Measurements from ENCODE around the gene CDK11A.
A peak's percentile ranks its signal among the peaks of the same experiment; 100 is the strongest.
"Not testable (repeated sequence)": the region's sequence is repeated elsewhere in the genome, so short reads cannot be mapped to it uniquely, and the experiment has no call there.

Gene CDK11A

DNA sequence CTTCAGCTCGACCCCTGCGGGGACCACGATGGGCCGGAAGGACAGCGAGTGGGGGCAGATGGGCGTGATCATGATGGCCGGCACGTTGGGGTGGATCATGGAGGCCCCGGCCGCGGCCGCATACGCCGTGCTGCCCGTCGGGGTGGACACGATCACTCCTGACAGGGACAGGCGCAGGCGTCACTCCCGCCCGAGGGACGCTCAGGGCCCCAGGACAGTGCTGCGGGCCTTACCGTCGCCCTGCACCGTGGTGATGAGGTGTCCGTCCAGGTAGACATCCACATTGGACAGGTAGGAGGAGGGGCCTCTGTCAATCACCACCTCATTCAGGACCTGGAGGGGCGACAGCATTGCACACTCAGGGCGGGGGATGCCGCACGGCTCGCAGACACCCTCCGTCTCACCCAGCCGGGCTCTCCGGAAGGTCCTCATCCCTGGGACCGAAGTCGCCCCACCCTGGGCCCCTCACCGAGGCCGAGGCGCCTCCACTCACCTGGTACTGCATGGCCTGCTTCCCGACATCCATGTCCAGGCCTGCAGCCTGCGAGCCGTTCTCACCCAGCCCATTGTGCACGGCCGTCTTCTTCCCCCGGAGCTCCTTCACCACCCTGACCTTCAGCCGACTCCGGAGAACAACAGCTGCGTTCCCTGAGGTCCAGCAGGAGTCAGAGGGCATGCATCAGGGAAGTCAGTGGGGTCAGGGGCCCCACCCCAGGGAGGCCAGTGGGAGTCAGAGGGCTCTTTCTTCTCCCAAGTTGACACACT lies 30.1 kb upstream of the CDK11A start:
- DNase-seq, result no peak

DNA sequence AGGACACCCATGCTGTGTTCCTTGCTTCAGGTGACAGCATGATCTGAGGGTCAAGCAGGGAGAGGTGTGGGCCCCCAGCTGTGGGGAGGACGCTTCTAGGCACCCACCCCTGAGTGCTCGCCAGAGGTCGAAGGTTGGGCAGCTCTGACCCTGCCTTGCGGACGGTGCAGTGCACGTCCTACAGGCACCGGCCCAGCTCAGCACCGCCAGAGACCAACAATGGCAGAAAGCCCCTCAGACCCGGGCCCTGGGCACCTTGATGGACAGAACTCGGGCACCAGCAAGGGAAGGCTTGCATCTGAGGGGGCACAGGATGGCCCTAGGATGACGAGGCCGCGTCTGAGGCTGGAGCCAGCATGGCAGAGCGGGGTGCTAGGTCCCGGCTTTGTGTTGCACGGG lies 29.4 kb upstream of the CDK11A start:
- DNase-seq, result no peak

DNA sequence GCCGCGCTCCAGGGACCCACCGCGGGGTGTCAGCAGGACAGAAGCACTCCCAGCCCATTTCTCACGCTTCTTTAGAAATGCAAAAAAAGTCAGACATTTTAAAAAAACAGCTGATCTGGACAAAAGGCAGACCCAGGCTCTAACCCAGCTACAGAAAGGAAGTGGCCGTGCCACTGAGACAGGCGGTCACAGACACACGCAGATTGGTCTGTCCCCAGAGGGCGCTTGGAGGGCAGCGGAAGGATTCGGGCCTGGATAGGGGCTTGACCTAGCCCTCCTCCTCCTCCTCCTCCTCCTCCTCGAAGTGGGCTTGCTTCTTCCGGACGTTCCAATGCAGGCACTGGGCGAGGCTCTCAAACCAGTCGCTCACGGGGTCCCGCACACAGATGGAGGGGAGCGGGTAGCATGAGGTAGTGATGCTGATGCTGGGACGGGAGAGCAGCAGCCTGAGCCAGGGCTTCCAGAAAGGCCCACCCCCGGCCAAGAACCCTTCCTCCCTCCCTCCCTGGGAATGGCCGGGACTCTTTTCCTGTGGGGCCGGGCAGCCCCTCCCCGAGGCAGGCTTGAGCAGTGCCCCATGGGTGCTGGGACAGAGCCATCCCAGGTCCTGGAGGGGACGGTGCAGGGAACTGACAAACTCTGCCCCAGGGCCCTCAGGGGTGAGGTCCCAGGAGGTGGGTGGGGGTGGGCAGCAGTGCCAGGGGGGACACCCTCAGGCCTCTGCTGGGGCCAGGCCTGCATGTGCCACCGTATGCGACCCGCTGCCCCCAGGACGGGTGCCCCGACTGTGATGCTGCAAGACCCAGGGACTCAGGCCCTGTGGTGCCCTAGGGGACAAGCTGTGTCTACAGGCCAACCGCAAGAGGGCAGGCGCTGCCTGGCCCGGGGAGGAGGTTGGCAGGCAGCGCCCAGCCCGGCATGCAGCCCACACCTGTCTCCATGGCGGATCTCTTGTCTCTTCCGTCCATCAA lies 28.8 kb upstream of the CDK11A start:
- no peak for DNase-seq

DNA sequence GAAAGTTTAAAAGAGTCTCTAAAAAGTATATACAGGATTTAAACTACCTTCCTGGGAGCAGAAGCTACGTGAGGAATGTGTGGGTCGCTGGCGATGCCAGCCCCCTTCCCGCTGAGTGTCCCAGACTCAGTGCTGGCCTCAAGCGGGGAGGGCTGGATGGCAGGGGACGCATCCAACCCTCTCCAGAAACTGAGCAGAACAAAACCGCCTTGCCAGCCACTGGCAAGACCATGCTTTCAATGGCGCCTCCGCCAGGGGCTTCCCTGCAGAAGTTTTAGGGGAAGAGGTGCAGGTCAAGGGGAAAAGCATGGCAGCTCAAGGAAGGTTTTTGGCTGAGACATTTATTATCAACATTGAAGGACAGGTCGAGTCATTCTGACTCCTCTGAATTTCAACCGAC lies 28.0 kb upstream of the CDK11A start:
- DNase-seq, result no peak

DNA sequence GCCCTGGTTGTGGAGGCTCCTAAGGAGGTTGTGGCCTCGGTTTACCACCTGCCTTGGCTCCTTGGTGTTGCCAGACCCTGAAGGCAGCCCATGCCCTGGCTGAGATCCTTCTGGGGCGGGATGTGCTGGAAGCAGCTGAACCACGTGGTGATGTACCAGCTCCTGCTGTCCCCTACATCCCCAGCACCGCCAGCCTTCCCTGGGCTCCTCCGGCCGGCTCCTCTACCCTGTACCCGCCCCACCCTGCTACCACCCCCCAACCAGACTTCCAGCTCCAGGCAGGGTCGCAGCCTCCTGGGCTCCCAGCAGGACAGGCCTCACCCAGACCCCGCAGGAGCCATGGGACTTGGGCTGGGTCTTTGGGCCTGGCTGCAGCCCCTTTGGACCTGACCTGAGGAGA lies 25.8 kb upstream of the CDK11A start:
- DNase-seq, result not testable (repeated sequence)

DNA sequence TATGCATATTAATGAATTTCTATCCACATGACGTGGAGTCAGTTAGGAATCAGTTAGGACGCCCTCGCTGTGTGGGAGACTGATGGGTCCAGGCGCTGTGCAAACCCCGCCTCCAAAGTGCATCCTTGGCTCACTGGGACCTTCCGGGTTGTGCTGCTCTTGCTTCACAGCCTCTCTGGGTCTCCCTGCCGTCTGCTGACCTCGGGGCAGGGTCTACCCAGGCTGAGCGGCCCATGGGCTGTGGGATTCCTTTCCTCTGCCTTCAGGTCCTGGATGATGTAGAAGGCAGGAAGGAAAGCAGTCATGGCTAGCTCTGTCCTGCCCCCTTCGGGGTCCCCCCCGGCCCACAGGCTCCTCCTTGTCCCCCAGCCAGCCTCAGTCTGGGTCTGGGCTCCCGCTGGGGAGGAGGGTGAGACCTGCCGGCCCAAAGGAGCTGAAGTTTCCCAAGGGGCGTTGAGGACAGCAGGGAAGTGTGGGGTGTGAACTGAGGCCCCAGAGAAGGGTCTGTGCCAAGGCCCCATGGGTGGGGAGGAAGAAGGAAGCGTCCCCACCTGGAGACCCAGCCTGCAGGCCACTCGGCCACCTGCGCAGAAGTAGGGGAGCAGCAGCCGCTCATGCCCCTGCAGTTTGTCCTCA lies 24.6 kb upstream of the CDK11A start:
- DNase-seq, result no peak

DNA sequence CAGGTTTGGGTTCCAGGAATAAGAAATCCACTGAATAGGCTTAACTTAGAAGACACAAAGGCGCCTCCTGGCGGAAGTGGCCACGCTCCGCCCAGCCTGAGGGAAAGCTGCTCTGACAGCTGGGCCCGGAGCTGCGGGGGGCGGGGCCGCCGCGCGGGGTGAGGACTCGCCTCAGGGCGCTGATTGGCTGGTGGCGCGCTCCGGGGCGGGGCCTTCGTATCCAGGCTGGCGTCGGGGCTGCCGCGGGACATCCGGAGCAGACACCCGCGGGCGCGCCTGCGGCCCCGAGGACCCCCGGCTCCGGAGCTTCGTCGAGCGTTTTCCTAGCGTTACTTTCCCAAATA lies 22.4 kb upstream of the CDK11A start:
- DNase-seq, result not testable (repeated sequence)

DNA sequence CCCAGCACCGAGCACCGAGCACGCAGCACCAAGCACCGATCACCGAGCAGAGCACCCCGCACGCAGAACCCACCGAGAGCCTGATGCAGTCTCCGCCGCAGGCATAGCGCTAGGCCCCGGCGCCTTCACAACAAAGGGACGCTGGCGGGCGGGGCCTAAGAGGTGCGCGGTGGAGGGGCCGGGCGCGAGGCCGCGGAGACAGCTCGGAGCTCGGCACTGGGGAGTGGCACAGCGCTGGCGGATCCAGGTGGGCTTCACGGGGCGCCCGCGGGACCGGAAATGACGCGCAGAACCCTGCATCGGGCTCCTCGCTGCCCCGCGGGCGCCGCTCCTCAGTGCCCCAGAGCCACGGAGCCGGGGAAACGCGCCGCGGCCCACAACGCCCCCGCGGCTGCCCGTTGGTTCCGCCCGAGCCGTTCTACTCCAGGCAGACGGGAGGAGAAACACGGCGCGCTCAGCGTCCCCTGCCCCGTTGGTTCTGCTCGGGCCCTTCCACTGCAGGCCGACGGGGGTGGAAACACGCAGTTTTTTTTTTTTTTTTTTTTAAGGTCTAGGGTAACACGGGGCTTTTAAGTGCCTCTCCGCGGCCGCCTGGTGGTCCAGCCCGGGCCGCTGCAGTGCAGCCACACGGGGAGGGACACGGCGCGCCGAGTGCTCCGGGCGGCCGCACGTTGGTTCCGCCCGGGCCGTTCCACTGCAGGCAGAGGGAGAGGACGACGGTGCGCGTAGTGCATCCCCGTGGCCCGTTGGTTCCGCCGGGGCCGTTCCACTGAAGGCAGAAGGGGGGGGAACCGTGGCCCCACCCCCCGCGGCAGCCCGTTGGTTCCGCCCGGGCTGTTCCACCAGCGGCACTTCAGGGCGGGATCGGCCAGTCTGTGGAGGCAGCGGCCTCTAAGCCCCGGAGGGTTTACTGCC lies 21.8 kb upstream of the CDK11A start:
- DNase-seq, result peak; percentile 52 to 70

DNA sequence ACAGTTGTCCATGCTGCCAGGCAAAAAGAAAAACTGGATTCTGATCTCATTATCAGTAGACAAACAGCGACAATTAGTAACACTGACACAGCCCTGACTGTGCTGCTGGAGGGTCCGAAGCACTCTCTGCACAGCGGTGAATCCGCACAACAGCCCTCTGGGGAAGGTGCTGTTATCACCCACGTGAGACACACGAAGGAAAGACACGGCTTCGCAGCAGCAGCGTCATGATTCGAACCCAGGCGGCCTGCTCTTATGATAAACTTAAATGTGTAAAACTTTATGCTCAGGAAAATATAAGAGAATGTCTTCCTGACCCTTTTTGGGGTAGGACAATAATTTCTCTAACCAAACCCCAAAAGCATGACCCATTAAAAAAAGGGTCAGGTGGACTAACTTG lies 18.4 kb upstream of the CDK11A start:
- not testable (repeated sequence) for DNase-seq

DNA sequence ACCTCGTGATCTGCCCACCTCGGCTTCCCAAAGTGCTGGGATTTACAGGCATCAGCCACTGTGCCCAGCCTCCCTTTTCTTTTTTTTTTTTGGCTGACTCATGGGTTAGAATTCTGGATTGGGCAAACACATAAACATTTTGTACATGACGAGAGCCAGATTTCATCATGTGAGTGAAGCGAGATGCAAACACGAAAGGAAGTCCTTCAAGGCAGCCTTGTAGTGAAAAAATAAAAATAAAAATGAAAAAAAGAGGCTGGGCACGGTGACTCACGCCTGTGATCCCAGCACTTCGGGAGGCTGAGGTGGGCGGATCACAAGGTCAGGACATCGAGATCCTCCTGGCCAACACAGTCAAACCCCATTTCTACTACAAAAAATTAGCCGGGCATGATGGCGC lies 16.9 kb upstream of the CDK11A start:
- DNase-seq, result peak; percentile 84 to 95

DNA sequence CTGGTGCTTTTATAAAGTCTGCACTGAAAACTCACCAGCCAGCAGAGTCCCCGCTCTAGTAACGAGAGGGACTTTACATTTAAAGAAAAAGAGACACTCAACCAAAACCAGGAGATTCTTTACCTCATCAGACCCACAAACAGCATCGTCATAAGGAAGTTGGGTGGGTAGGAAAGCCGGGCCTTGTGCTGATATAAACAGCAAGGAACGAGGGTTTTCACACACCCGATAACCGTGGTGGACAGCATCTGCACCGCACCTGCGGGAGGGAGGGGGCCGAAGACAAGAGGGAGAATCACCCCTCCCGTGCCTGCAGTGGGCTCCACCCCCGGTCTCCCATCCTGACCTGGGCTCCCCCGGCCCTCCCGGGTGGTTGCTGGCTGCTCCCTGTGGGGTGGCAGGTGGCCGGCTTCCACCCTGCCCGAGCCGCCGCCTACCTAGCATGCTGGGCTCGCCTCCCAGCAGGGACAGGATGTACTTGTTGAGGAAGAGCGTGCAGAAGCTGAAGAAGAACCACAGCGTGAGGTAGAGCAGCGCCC lies 14.7 kb upstream of the CDK11A start:
- DNase-seq, result not testable (repeated sequence)

DNA sequence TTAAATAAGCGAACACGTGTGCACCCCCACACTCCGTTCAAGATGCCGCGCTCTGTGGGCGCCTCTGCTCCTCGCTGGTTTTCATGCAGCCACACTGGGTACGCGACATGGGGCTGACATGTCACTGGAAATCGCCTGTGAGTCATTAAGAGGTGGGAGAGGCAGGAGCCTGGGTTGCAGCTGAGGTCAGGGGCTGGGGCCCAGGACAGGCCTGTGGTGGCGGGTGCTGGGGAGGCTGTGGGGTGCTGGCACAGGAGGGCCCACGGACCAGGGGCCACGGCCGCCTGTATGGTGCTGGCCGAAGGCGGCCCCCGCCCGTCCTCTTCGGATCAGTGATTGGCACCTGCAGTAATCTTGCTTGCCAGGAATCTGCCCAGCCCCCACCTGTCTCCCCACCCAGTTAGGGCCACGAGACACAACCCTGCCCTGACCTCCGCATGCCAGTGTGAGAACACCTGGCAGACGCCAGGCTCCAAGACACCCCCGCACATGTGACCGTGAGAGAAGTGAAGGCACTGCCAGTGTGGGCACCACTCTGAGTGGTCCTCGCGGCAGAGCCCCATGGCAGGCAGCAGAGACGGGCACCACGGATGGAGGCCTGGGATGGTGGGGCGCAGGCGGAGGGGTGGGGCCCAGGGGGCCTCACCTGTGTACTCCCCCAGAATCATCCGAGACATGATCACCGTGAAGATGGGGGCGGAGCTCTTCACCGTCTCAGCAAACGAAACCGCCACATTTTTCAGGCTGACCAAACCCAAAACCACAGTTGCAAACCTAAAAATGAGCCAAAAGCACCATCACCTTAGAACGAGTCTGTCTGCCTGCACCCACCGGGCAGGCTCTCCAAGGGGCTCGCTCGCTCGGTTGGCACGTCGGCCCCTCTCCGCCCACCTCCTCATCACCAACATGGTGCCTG lies 13.8 kb upstream of the CDK11A start:
- not testable (repeated sequence) for DNase-seq

DNA sequence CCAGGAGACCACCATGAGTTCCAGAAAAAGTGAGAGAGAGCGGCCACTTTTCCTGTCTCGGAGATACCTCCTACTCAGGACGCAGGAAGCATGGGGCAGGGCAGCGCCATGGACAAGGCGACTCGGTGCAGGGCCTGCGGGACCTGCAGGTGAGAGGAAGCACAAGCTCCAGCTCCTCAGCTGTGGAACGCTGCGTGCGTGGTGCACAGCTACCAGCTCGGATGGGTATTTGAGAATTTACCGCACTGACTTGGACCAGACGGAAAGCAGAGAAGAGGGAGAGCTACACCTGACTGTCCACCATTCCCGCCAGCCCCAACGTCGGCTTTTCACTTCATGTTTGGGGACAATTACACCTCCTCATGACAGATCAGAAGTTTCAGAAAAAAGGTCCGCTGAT lies 8.2 kb upstream of the CDK11A start:
- DNase-seq, result no peak

DNA sequence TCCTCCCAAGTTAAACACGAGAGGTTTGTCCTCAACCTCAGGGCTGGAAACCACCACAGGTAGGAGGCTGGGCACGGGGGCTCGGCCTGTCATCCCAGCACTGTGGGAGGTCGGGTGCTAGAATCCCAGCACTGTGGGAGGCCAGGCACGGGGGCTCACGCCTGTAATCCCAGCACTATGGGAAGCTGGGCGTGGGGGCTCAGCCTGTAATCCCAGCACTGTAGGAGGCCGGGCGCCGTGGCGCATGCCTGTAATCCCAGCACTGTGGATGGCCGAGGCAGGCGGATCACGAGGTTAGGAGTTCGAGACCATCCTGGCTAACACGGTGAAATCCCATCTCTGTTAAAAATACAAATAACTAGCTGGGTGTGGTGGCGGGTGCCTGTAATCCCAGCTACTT lies 6.7 kb upstream of the CDK11A start:
- no peak for DNase-seq

DNA sequence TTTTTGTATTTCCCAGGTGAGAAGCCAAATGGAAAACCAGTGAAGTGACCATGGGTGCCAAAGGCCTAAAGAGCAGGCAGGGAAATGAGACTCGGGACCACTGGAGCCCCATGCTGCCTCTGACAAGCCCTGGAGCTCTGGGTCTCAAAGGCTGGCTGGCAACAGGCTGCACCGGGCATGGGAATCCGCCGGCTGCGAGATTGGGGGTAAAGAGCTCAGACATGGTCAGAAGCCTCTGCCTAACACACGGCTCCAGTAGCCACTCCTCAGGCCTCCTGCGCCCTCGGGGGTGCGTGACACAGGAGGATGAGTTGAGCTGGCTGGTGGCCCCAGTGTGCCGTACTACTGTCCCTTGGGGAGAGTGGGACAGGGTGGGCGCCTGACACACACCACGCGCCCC lies 6.1 kb upstream of the CDK11A start:
- not testable (repeated sequence) for DNase-seq

DNA sequence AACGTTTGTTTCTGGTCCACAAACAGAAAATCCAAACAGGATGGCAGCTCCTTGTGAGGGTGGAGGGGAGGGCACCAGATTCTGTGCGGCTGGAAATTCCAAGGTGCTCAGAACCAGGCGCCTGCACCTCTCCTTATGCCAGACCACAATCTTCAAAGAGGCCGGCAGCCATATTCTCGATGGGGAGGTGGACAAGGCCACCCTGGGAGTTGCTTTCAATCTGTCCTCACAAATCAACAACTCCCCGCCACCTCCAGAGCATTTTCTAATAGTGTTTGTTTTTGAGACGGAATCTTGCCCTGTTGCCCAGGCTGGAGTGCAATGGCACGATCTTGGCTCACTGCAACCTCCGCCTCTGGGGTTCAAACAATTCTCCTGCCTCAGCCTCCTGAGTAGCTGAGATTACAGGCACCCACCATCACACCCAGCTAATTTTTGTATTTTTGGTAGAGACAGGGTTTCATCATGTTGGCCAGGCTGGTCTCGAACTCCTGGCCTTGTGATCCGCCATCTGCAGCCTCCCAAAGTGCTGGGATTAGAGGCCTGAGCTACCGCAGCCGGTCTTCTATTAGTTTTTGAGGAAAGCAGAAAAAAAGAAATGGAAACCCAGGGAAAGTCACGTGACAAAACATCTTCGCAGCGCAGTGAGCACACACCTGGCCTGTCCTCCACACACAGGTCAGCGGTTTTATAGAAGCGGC lies 5.1 kb upstream of the CDK11A start:
- DNase-seq, result not testable (repeated sequence)

DNA sequence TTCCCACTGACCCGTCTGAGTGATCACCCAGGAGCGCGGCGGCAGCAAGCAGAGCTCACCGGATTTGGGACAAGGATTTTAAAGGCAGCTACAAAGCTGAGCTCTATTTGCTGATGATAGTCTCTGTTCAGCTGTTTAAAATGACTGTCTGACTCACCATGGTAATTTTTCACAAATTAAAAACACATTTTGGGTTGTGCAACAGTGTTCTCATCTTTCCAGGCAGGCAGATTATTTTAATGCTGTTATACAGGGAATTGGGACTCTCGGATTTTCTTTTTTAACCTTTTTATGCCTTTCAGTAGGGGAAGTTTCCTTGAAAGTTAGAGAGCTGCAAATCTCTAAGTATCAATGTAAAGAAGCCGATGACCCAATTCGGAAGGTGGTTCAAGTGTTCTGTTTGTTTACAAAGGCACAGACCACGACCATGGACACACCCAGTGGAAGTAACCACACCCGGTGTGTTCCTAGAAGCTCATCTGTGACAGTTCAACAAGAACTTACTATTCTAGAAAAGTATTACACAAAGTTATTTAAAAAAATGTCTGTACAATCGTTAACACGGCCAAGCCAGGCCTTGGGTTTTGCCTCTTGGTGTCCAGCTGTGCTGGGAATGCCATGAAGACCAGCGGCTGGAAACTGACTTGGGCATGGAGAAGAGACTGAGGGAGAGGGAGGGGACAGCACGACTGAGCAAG lies 4.3 kb upstream of the CDK11A start:
- not testable (repeated sequence) for DNase-seq

DNA sequence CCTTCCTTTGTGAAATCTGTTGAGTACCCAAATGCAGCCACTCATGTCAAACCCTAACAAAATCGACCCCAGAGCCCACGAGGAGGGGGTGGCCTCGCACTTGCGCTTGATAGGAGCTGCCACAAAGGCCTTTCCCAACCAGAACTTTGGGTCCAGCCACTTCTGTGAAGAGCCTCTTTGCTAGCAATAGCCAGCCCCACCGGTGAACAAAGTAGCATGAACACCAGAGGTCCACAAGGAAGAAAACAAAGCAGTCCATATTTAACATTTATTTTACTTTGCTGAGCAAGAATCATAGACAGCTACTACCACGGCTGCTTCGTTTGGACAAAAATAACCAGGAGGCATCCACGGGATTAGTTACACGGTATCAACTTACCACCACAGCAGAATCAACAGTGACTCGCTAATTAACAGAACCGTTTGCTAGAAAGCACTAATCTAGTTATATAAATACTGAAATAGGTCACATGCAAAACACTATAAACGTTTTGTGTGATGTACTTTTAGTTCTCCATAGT lies 3.0 kb upstream of the CDK11A start:
- not testable (repeated sequence) for DNase-seq

DNA sequence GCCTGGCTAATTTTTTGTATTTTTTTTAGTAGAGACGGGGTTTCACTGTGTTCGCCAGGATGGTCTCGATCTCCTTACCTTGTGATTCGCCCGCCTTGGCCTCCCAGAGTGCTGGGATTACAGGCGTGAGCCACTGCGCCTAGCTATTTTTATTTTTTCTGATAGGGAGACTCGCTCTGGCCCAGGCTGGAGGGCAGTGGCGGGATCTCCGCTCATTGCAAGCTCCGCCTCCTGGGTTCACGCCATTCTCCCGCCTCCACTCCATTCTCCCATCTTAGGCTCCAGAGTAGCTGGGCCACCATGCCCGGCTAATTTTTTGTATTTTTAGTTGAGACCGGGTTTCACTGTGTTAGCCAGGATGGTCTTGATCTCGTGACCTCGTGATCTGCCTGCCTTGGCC lies 1.9 kb upstream of the CDK11A start:
- not testable (repeated sequence) for DNase-seq

Measured in inflammatory macrophage treated with lipopolysaccharide for 1 hour (primary cell).